A549 (cell line): Measurements from ENCODE around the gene ZNF445.

Experiments used
- BHLHE40 ChIP-seq: IDR thresholded peaks from 2 replicates; pipeline ENCODE4 v1.6.1; 2012; ENCODE audit warnings: low read depth, low read length, inconsistent platforms
- CHD4 ChIP-seq: fragments of 200-600 bp; sonication (generic); IDR thresholded peaks from 2 replicates; pipeline ENCODE4 v1.6.1; 2016; ENCODE audit warnings: antibody characterized with exemption, mild to moderate bottlenecking, borderline replicate concordance
- CTCF ChIP-seq: fragments of >200 bp; sonication (Bioruptor Twin); formaldehyde crosslinking; IDR thresholded peaks from 3 replicates; pipeline ENCODE4 v1.5.1; 2016
- E2F6 ChIP-seq: IDR thresholded peaks from 2 replicates; pipeline ENCODE4 v1.6.1; 2012; ENCODE audit warnings: low read depth, borderline replicate concordance
- ELK1 ChIP-seq: fragments of 150-350 bp; IDR thresholded peaks from 2 replicates; pipeline ENCODE4 v1.6.1; 2014; ENCODE audit warnings: low read depth, mild to moderate bottlenecking, low read length
- HMGXB4 ChIP-seq: fragments of 250-450 bp; sonication (Bioruptor Pico); IDR thresholded peaks from 2 replicates; pipeline ENCODE4 v1.5.0; 2021; ENCODE audit warnings: mild to moderate bottlenecking, moderate library complexity, borderline replicate concordance
- JUNB ChIP-seq: fragments of >200 bp; sonication (Bioruptor Twin); formaldehyde crosslinking; IDR thresholded peaks from 2 replicates; pipeline ENCODE4 v1.6.1; 2016
- MAFK ChIP-seq: fragments of 450-650 bp; IDR thresholded peaks from 2 replicates; pipeline ENCODE4 v1.6.1; 2014; ENCODE audit not compliant: partially characterized antibody
- NR3C1 ChIP-seq: fragments of >200 bp; sonication (Bioruptor Twin); formaldehyde crosslinking; IDR thresholded peaks from 3 replicates; pipeline ENCODE4 v1.6.1; 2017
- PBX3 ChIP-seq: IDR thresholded peaks from 2 replicates; pipeline ENCODE4 v1.6.1; 2012
- PHF8 ChIP-seq: fragments of 200-600 bp; sonication (generic); IDR thresholded peaks from 2 replicates; pipeline ENCODE4 v1.6.1; 2016; ENCODE audit warnings: low read depth, mild to moderate bottlenecking, antibody characterized with exemption, moderate library complexity, borderline replicate concordance
- POLR2A ChIP-seq: IDR thresholded peaks from 2 replicates; pipeline ENCODE4 v1.6.1; 2012; ENCODE audit warnings: mild to moderate bottlenecking, low read length
- RCOR1 ChIP-seq: fragments of 150-350 bp; IDR thresholded peaks from 2 replicates; pipeline ENCODE4 v1.6.1; 2014; ENCODE audit warnings: antibody characterized with exemption, low read length, low read depth
- USF2 ChIP-seq: fragments of 450-650 bp; IDR thresholded peaks from 2 replicates; pipeline ENCODE4 v1.6.1; 2014; ENCODE audit warnings: antibody characterized with exemption

- TF ChIP-seq E2F6: no peak
- no peak for TF ChIP-seq POLR2A
- TF ChIP-seq PBX3: no peak
- TF ChIP-seq ELK1: no peak
- no peak for TF ChIP-seq BHLHE40
- no peak for TF ChIP-seq CTCF
- TF ChIP-seq MAFK: no peak
- no peak for TF ChIP-seq JUNB
- no peak for TF ChIP-seq CHD4
- no peak for TF ChIP-seq USF2
- no peak for TF ChIP-seq NR3C1
- no peak for TF ChIP-seq RCOR1
- TF ChIP-seq PHF8: no peak
- TF ChIP-seq HMGXB4 (CRISPR knock-in tag): no peak
Measured at GRCh38 chr3:44504566-44504965, 27.1 kb upstream of the ZNF445 start.
